DOHH2 (cell line): ENCODE results near the gene CNTN4.
A peak's percentile ranks its signal among the peaks of the same experiment; 100 is the strongest.

Source experiments
- H3F3A ChIP-seq: fragments of 200-600 bp; sonication (generic), shearing (Covaris generic); 2 replicates; pipeline ENCODE4 v1.6.0; 2016; ENCODE audit warnings: antibody characterized with exemption, mild to moderate bottlenecking; ENCODE audit not compliant: control insufficient read depth, insufficient read depth
- H3K27ac ChIP-seq: fragments of 200-600 bp; sonication (generic); 2 replicates; pipeline ENCODE4 v1.5.1; 2014; ENCODE audit warnings: low read depth, mild to moderate bottlenecking, low read length, moderate library complexity
- H3K27me3 ChIP-seq: fragments of 200-600 bp; sonication (generic); 2 replicates; pipeline ENCODE4 v1.6.1; 2014; ENCODE audit warnings: mild to moderate bottlenecking, low read length, mixed read lengths; ENCODE audit not compliant: control insufficient read depth
- H3K36me3 ChIP-seq: fragments of 200-600 bp; sonication (generic); 2 replicates; pipeline ENCODE4 v1.6.1; 2014; ENCODE audit warnings: mild to moderate bottlenecking, low read length, moderate library complexity, mixed read lengths; ENCODE audit not compliant: control insufficient read depth
- H3K4me1 ChIP-seq: fragments of 200-600 bp; sonication (generic); 2 replicates; pipeline ENCODE4 v1.6.1; 2014; ENCODE audit warnings: mild to moderate bottlenecking, low read length, mixed read lengths; ENCODE audit not compliant: control insufficient read depth
- H3K4me2 ChIP-seq: fragments of 200-600 bp; sonication (generic); 2 replicates; pipeline ENCODE4 v1.6.0; 2014; ENCODE audit warnings: mild to moderate bottlenecking, low read length, moderate library complexity
- H3K4me3 ChIP-seq: fragments of 200-600 bp; sonication (generic); 2 replicates; pipeline ENCODE4 v1.5.1; 2014; ENCODE audit warnings: mild to moderate bottlenecking, low read length, mixed read lengths
- H3K79me2 ChIP-seq: fragments of 200-600 bp; sonication (generic); 2 replicates; pipeline ENCODE4 v1.6.1; 2014; ENCODE audit warnings: mild to moderate bottlenecking, low read length, mixed read lengths; ENCODE audit not compliant: control insufficient read depth
- H3K9me2 ChIP-seq: fragments of 200-600 bp; sonication (generic); replicated peaks from 2 replicates; pipeline ENCODE4 v1.6.1; 2014; ENCODE audit warnings: mild to moderate bottlenecking, low read length, mixed read lengths; ENCODE audit not compliant: control insufficient read depth
- H3K9me3 ChIP-seq: fragments of 200-600 bp; sonication (generic); 2 replicates; pipeline ENCODE4 v1.6.1; 2014; ENCODE audit warnings: antibody characterized with exemption, low read length, mixed read lengths; ENCODE audit not compliant: control insufficient read depth, insufficient read depth
- H4K20me1 ChIP-seq: fragments of 200-600 bp; sonication (generic); 2 replicates; pipeline ENCODE4 v1.6.0; 2014; ENCODE audit warnings: low read depth, mild to moderate bottlenecking, antibody characterized with exemption, low read length, moderate library complexity; ENCODE audit not compliant: control insufficient read depth, insufficient read depth
- CTCF ChIP-seq: fragments of 200-600 bp; sonication (generic); IDR thresholded peaks from one replicate; pipeline ENCODE4 v1.5.1; 2014; ENCODE audit warnings: antibody characterized with exemption, mild to moderate bottlenecking, low read depth, low read length; ENCODE audit not compliant: poor library complexity, severe bottlenecking
- EZH2phosphoT487 ChIP-seq: fragments of 200-600 bp; sonication (generic); IDR thresholded peaks from 2 replicates; pipeline ENCODE4 v1.6.1; 2017; ENCODE audit warnings: borderline replicate concordance, mild to moderate bottlenecking, antibody characterized with exemption, low read length, moderate library complexity, mixed read lengths

CNTN4 gene

GRCh38 chr3:3005146-3005744 lies 906.6 kb downstream of the CNTN4 start:
- Histone ChIP-seq H3K9me2 (no peaks in the 10 kb centered on the region), H3F3A (no peaks in the 10 kb centered on the region), H3K4me3 (no peak overlapping the region), H3K27ac (no peak overlapping the region), H3K36me3 (no peaks in the 10 kb centered on the region), H4K20me1 (no peaks in the 10 kb centered on the region), H3K27me3 (no peaks in the 10 kb centered on the region), H3K9me3 (no peaks in the 10 kb centered on the region), H3K4me2 (no peak overlapping the region), H3K4me1 (no peaks in the 10 kb centered on the region), H3K79me2 (no peaks in the 10 kb centered on the region)
- TF ChIP-seq CTCF: no peak
- no peak for TF ChIP-seq EZH2phosphoT487

GRCh38 chr3:3013317-3014052 lies 914.8 kb downstream of the CNTN4 start:
- no peaks in the 10 kb centered on the region for H3K4me1 ChIP-seq
- H3K27me3 ChIP-seq: no peaks in the 10 kb centered on the region
- no peak overlapping the region for H3K4me2 ChIP-seq
- H3K79me2 ChIP-seq: no peaks in the 10 kb centered on the region
- no peaks in the 10 kb centered on the region for H3K36me3 ChIP-seq
- H4K20me1 ChIP-seq: no peaks in the 10 kb centered on the region
- no peak overlapping the region for H3K27ac ChIP-seq
- no peaks in the 10 kb centered on the region for H3K9me2 ChIP-seq
- TF ChIP-seq CTCF: no peak
- no peak for TF ChIP-seq EZH2phosphoT487
- no peak overlapping the region for H3K4me3 ChIP-seq
- no peaks in the 10 kb centered on the region for H3F3A ChIP-seq
- H3K9me3 ChIP-seq: no peaks in the 10 kb centered on the region

DNA sequence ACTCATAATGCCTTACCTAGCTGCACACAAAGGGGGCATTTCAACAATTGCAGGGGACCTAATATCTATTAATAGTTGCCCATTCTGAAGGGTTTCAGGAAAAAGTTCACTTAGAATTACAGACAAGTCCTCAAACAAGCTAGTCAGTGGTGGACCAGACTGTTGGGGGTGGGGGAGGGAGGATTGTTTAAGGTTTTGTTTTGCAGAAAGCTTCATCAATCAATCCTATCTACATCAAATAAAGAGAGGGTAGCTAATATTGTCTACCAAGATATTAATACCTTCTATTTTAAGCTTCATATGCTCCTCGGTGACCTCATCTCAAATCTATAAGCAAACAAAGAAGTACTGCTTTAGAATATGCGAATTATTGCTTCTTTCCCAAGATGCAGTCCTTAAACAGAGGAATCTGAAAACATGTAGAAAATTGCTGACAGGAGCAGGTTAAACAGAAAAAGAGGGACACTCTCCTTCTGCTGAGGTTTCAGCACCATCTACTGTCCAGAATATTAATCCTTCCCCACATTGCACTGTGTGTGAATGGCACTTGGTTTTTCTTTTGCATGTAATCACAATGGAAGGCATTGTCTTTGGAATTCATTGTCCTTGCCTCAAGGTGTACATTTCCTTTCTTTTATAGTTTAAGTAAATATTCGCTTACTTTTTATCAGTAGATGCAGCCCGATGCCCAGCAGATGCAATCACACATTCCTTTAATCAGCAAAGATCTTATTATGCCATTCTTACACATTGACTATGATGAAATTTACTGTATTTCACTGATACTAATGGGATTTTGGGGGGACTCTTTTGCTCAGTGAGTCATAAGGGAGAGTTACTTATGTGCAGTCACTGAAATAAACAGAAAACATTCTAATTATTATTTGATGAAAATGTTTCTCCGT lies 916.8 kb downstream of the CNTN4 start:
- H3K4me2 ChIP-seq: no peak overlapping the region

More for the DNA sequence above, 916.8 kb downstream of the CNTN4 start:
- no peaks in the 10 kb centered on the region for H3K27me3 ChIP-seq
- no peaks in the 10 kb centered on the region for H3K9me2 ChIP-seq
- no peaks in the 10 kb centered on the region for H3K9me3 ChIP-seq
- H3K79me2 ChIP-seq: no peaks in the 10 kb centered on the region
- no peak overlapping the region for H3K27ac ChIP-seq
- TF ChIP-seq EZH2phosphoT487: no peak
- TF ChIP-seq CTCF: peak; percentile 25
- H3F3A ChIP-seq: no peaks in the 10 kb centered on the region
- no peaks in the 10 kb centered on the region for H3K36me3 ChIP-seq
- no peaks in the 10 kb centered on the region for H4K20me1 ChIP-seq
- no peak overlapping the region for H3K4me3 ChIP-seq
- H3K4me1 ChIP-seq: no peaks in the 10 kb centered on the region
